T-cell (primary cell): ENCODE measurements around the gene ATP6V0B. TPM values are rescaled to one million over a fixed set of nuclear protein-coding genes. Genes with fewer than 3 reads are reported as not detected.
A peak's percentile ranks its signal among the peaks of the same experiment; 100 is the strongest.

Experiments
- ATAC-seq, 4 experiments: fragments of 200-7000 bp in 3 of 4; fragments of 150-1000 bp in 1 of 4; cut with Tn5 transposase; replicated peaks in 1 of 4; 1 replicate in 3 of 4; 2 replicates in 1 of 4; pipeline ENCODE4 v1.10.0; 2021; ENCODE audit warnings: moderate library complexity in 3 of 4, mild to moderate bottlenecking in 2 of 4, moderate number of reproducible peaks in 1 of 4
- CTCF ChIA-PET, 2 donors: fragments of 300-600 bp; sonication (Branson Sonifier 250); formaldehyde crosslinking; loops; one replicate each; lab custom pipeline; 2022; ENCODE audit warnings: antibody characterized with exemption in 2 of 2; lab: Charles Lee
- POLR2A ChIA-PET, 2 donors: fragments of 300-600 bp; sonication (Branson Sonifier 250); formaldehyde crosslinking; loops; one replicate each; lab custom pipeline; 2022; ENCODE audit warnings: antibody characterized with exemption in 2 of 2; lab: Charles Lee
- DNase-seq, 35 experiments: peaks; one replicate each; pipeline versions ENCODE4 v3.0.0 to v3.0.0-alpha.2; 2013 to 2023
- H3K27ac ChIP-seq: one replicate; pipeline ENCODE4 v1.5.1; 2013; ENCODE audit warnings: low read length
- H3K27me3 ChIP-seq, 2 experiments: replicated peaks in 1 of 2; 1 replicate in 1 of 2; 2 replicates in 1 of 2; pipeline versions ENCODE4 v1.6.1 to v1.7.0; 2013; ENCODE audit warnings: low read length in 1 of 2, mixed read lengths in 1 of 2; ENCODE audit not compliant: control insufficient read depth in 2 of 2, insufficient read depth in 2 of 2; ENCODE audit errors: extremely low read depth in 1 of 2
- H3K36me3 ChIP-seq, 2 donors: 1 replicate in 1 of 2; 2 replicates in 1 of 2; pipeline versions ENCODE4 v1.6.1 to v1.7.0; 2013; ENCODE audit warnings: low read length in 1 of 2; ENCODE audit not compliant: control insufficient read depth in 2 of 2, insufficient read depth in 1 of 2; ENCODE audit errors: extremely low read depth in 1 of 2
- H3K4me1 ChIP-seq, 2 experiments: 1 replicate in 1 of 2; 2 replicates in 1 of 2; pipeline versions ENCODE4 v1.6.1 to v1.7.0; 2013; ENCODE audit warnings: low read length in 2 of 2, mixed read lengths in 1 of 2; ENCODE audit not compliant: insufficient read depth in 2 of 2, control insufficient read depth in 1 of 2; ENCODE audit errors: extremely low read depth in 1 of 2
- H3K4me3 ChIP-seq, 2 donors: 1 replicate in 1 of 2; 2 replicates in 1 of 2; pipeline versions ENCODE4 v1.5.1 to v1.7.0; 2013; ENCODE audit warnings: mild to moderate bottlenecking in 2 of 2, low read length in 1 of 2, moderate library complexity in 1 of 2; ENCODE audit not compliant: control insufficient read depth in 1 of 2; ENCODE audit errors: extremely low read depth in 1 of 2
- H3K9me3 ChIP-seq: 2 replicates; pipeline ENCODE4 v1.7.0; 2013
- H3K27ac Mint-ChIP-seq, 2 donors: one replicate each; pipeline ENCODE4 v1.8.0; 2020 to 2021; ENCODE audit warnings: mild to moderate bottlenecking in 2 of 2, mixed read lengths in 2 of 2
- H3K27me3 Mint-ChIP-seq, 2 donors: one replicate each; pipeline ENCODE4 v1.8.0; 2021 to 2022; ENCODE audit warnings: mixed read lengths in 2 of 2
- H3K36me3 Mint-ChIP-seq: one replicate; pipeline ENCODE4 v1.8.0; 2021; ENCODE audit warnings: mixed read lengths
- H3K4me1 Mint-ChIP-seq, 3 donors: one replicate each; pipeline ENCODE4 v1.8.0; 2020 to 2022; ENCODE audit warnings: mixed read lengths in 3 of 3, mild to moderate bottlenecking in 1 of 3
- H3K4me3 Mint-ChIP-seq, 3 donors: one replicate each; pipeline ENCODE4 v1.8.0; 2020 to 2022; ENCODE audit warnings: mild to moderate bottlenecking in 3 of 3, mixed read lengths in 3 of 3, moderate library complexity in 3 of 3
- H3K9me3 Mint-ChIP-seq, 3 donors: one replicate each; pipeline ENCODE4 v1.8.0; 2020 to 2022; ENCODE audit warnings: mixed read lengths in 3 of 3
- WGBS: methylation state at CpG from one replicate; pipeline ENCODE4 v1.1.5; 2013; ENCODE audit warnings: missing lambda C conversion rate; ENCODE audit not compliant: insufficient coverage; 5-methylcytosine and 5-hydroxymethylcytosine counted together
- total RNA-seq, 35 experiments: library from RNA in 6 of 35; stranded (reverse) in 6 of 35; fragments of 120-200 nt in 1 of 35; gene quantifications; one replicate each; pipeline versions ENCODE4 v1.2.1 to v1.2.4 and lab custom pipeline; 2013 to 2026

Gene ATP6V0B
- total RNA-seq, 5 donors from 2014 or later (not counting 1 experiment from before 2014, with no cell fraction given) = 57.5 to 88.6 (median 69.5) TPM

DNA sequence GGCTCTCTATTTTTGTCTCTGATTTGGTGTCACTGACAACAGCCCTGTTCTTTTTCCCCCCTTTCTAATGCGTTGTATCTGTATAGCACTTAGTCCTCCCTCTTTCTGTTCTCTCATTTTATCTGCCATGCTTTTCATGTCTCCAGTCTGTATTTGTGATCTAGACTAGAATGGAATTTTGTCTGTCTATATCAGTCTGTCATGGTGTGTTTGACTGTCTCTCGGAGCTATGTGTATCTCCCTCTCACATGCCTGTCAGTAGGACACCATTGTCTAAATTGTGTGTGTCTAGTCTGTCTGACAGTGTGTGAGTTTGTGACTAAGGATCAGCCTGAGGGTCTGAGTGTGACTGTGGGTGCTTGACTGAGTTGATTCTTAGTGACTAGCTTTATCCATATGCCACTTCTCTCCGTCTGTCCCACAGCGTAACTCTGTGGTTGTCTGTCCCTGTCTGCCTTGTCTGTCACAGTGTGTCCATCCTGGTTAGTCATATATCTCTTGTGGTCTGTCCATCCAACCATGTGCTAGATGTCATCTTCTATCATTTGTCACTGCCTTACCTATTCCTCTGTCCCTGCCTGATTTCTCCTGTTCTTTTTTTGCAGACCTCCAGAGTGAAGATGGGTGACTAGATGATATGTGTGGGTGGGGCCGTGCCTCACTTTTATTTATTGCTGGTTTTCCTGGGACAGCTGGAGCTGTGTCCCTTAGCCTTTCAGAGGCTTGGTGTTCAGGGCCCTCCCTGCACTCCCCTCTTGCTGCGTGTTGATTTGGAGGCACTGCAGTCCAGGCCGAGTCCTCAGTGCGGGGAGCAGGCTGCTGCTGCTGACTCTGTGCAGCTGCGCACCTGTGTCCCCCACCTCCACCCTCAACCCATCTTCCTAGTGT lies 2.9 kb downstream of the ATP6V0B start:
- Histone ChIP-seq H3K36me3 (peaks cover 3 to 27% of the 10 kb centered on the region in 2 donors), H3K4me1 (peaks cover 13 to 48% of the 10 kb centered on the region in 2 experiments), H3K4me3 (no peak overlapping the region), H3K27ac (no peak overlapping the region), H3K27me3 (peaks cover 0 to 28% of the 10 kb centered on the region in 2 experiments), H3K9me3 (no peaks in the 10 kb centered on the region)
- POLR2A ChIA-PET = no interaction called here
- Mint-ChIP-seq H3K27me3 (peaks cover 0 to 5% of the 10 kb centered on the region in 2 donors), H3K4me3 (peak overlapping the region; percentile 37 to 90 (median 88)), H3K36me3 (peaks cover 20% of the 10 kb centered on the region), H3K9me3 (no peaks in the 10 kb centered on the region), H3K4me1 (peaks cover 41 to 56% (median 51%) of the 10 kb centered on the region in 3 donors), H3K27ac (peak overlapping the region in 1 of 2 donors; percentile 12)
- WGBS = 99% methylated on average over 4 of the region's 9 CpGs
- DNase-seq (no peak), ATAC-seq (no peak)
- CTCF ChIA-PET = interaction anchor here (0.6 to 0.9 kb wide), 2 partner anchors 59 to 62 kb away, joined by 3 to 4 read pairs; no protein-coding TSS in a partner anchor

DNA sequence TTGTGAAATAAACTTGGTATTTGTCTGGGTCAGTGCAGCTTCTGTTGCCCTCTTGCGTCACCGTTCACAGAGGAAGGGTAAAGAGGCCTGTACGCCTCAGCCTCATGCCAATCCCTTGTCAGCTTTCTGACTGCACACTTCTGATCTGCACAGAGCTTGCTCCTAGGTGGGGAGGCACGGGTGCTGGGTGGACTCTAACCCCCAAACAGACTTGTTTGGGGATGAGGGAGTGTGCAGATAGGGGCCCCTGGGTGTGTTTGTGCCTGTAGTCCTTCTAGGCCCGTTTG lies 3.4 kb downstream of the ATP6V0B start:
- 85% methylated on average over 2 of the region's 5 CpGs for WGBS
- Histone ChIP-seq H3K9me3 (no peaks in the 10 kb centered on the region), H3K36me3 (peaks cover 3 to 25% of the 10 kb centered on the region in 2 donors), H3K27me3 (peaks cover 0 to 28% of the 10 kb centered on the region in 2 experiments), H3K4me3 (no peak overlapping the region), H3K27ac (no peak overlapping the region), H3K4me1 (peaks cover 13 to 48% of the 10 kb centered on the region in 2 experiments)
- peaks cover 20% of the 10 kb centered on the region for H3K36me3 Mint-ChIP-seq
- H3K4me3 Mint-ChIP-seq = peak overlapping the region; percentile 73 to 88 (median 76)
- H3K27me3 Mint-ChIP-seq = peaks cover 0 to 5% of the 10 kb centered on the region in 2 donors
- no peaks in the 10 kb centered on the region for H3K9me3 Mint-ChIP-seq
- DNase-seq (no peak), ATAC-seq (no peak)
- H3K4me1 Mint-ChIP-seq = peaks cover 39 to 54% (median 51%) of the 10 kb centered on the region in 3 donors
- H3K27ac Mint-ChIP-seq = no peak overlapping the region
- CTCF ChIA-PET = no interaction called here
- POLR2A ChIA-PET = no interaction called here

DNA sequence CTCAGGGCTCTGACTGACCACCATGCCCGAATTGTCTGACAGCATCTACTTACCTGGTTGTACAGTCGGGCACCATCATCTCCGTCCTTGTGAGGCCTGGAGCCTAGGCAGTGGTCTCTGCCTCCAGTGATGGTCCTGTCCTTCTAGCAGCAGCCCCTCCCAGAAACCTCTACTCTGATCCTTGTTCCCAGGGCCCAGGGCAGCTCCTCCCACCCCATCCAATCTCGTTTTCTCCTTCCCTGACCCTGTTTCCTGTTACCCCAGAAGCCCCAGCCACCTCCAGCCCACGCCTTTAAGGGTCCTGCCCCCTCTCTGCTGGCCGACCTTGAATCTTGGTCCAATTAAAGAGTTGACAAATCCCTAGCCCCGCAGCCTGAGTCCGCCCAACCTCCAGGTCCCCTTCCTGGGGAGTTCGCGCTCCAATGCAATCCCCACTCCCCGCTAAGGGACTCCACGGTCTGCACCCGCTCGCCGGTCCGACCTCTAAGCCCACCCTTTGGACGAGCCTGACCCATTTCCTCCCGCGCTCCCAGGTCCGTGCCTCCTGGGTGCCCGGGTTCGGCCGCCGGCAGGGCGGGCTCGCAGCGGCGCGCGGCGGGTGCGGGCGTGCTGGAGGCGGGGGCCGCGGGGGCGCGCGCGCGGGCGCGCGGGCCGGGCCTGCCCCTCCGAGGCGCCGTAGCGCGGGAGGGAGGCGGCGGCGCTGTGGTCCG lies 3.9 kb downstream of the ATP6V0B start, which contains the start of gene B4GALT2:
Gene B4GALT2, plus strand, starts transcription at position 660 of the 710 bp plus-strand sequence. CDS start 1,951 bp downstream, outside the sequence.
- WGBS = 9% methylated on average over 43 of the region's 54 CpGs
- H3K4me1 ChIP-seq = peaks cover 12 to 46% of the 10 kb centered on the region in 2 experiments
- Mint-ChIP-seq H3K4me3 (peak within 1 kb of the TSS; percentile 76 to 90 (median 88)), H3K36me3 (peaks cover 20% of the 10 kb centered on the region), H3K27me3 (peaks cover 0 to 5% of the 10 kb centered on the region in 2 donors), H3K9me3 (no peaks in the 10 kb centered on the region), H3K4me1 (peaks cover 34 to 49% (median 49%) of the 10 kb centered on the region in 3 donors), H3K27ac (peak within 1 kb of the TSS; percentile 40 to 49)
- H3K36me3 ChIP-seq = peaks cover 3 to 25% of the 10 kb centered on the region in 2 donors
- H3K4me3 ChIP-seq = peak within 1 kb of the TSS; percentile 40 to 60
- no peak for ATAC-seq
- no peaks in the 10 kb centered on the region for H3K9me3 ChIP-seq
- POLR2A ChIA-PET = no interaction called here
- peak in 9 of 35 experiments; percentile 12 to 50 (median 21) for DNase-seq
- CTCF ChIA-PET = no interaction called here
- peaks cover 0 to 28% of the 10 kb centered on the region in 2 experiments for H3K27me3 ChIP-seq
- no peak within 1 kb of the TSS for H3K27ac ChIP-seq

DNA sequence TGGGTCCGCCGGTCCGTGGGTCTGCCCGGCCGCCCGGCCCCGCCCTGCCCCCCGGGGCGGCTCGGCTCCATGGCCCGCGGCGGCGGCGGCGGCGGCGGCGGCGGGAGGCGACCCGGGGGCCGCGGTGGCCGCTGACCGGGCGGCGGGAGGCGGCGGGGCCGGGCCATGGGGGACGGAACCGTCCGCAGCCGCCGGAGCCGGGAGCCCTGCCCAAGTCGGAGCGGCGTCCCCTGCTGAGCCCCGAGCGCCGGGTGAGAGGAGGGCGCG lies 4.4 kb downstream of the ATP6V0B start:
- peaks cover 0 to 5% of the 10 kb centered on the region in 2 donors for H3K27me3 Mint-ChIP-seq
- ATAC-seq = no peak
- no peaks in the 10 kb centered on the region for H3K9me3 ChIP-seq
- H3K4me1 Mint-ChIP-seq = peaks cover 29 to 44% (median 44%) of the 10 kb centered on the region in 3 donors
- peaks cover 3 to 25% of the 10 kb centered on the region in 2 donors for H3K36me3 ChIP-seq
- H3K4me3 ChIP-seq = peak overlapping the region in 1 of 2 donors; percentile 24
- peaks cover 20% of the 10 kb centered on the region for H3K36me3 Mint-ChIP-seq
- no peak overlapping the region for H3K27ac Mint-ChIP-seq
- H3K27me3 ChIP-seq = peaks cover 0 to 28% of the 10 kb centered on the region in 2 experiments
- no peaks in the 10 kb centered on the region for H3K9me3 Mint-ChIP-seq
- WGBS = under 1% methylated on average over 45 of the region's 45 CpGs
- H3K4me3 Mint-ChIP-seq = peak overlapping the region in 1 of 3 donors; percentile 79
- DNase-seq = no peak
- ChIA-PET POLR2A (no interaction called here), CTCF (no interaction called here)
- peaks cover 10 to 41% of the 10 kb centered on the region in 2 experiments for H3K4me1 ChIP-seq
- no peak overlapping the region for H3K27ac ChIP-seq

DNA sequence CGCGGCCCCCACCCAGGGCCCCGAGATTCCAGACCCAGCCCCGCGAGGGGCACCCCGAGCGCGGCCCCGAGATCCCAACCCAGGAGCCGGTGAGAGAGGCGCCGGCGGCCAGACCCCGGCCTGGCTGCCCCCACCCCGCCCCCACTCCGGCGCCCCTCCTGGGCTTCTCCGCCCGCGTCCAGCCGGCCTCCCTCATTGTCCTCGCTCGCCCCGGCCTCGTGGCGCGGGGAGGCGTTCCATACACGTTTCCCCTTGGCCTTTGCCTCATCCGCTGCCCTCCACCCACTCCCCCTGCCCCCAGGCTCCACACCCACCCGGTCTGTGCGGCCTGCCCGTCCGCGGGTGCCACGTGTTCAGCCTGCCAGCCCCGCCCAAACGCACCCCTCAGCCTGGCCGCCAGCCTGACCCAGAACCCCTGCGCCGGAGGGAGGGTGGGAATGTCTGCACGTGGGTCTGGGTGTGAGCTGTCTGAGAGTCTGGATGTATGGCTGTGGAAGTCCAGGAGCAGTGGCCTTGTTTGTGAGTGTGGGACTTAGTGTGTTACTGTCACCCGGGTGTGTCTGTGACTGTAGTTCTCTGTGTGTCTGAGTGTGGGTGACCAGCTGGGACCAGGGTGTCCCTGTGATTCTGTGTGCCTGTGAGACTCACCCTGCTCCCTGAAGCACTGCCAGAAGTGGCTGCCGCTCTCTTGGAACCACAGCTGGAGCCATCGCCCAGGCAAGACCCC lies 4.9 kb downstream of the ATP6V0B start:
- Mint-ChIP-seq H3K36me3 (peaks cover 20% of the 10 kb centered on the region), H3K4me1 (peaks cover 25 to 42% (median 41%) of the 10 kb centered on the region in 3 donors), H3K9me3 (no peaks in the 10 kb centered on the region), H3K4me3 (peak overlapping the region; percentile 76 to 86 (median 79)), H3K27ac (peak overlapping the region; percentile 40 to 45), H3K27me3 (peaks cover 0 to 5% of the 10 kb centered on the region in 2 donors)
- H3K27me3 ChIP-seq = peaks cover 0 to 28% of the 10 kb centered on the region in 2 experiments
- no peak overlapping the region for H3K27ac ChIP-seq
- H3K36me3 ChIP-seq = peaks cover 3 to 25% of the 10 kb centered on the region in 2 donors
- POLR2A ChIA-PET = no interaction called here
- no peak for ATAC-seq
- peak overlapping the region; percentile 24 to 25 for H3K4me3 ChIP-seq
- 8% methylated on average over 29 of the region's 45 CpGs for WGBS
- CTCF ChIA-PET = no interaction called here
- peak in 1 of 35 experiments; percentile 28 for DNase-seq
- peaks cover 10 to 39% of the 10 kb centered on the region in 2 experiments for H3K4me1 ChIP-seq
- H3K9me3 ChIP-seq = no peaks in the 10 kb centered on the region
